Suppressor macrophage treated with lipopolysaccharide for 4 hours (primary cell): Measurements from ENCODE around the gene TUBGCP2.

ENCODE experiments used
- DNase-seq: peaks from one replicate; pipeline ENCODE4 v3.0.0-alpha.2; 2020

The TUBGCP2 gene

GRCh38 chr10:133262696-133263095, 46.0 kb downstream of the TUBGCP2 start:
- DNase-seq: no peak

- DNase-seq: peak; percentile 84
Measured at GRCh38 chr10:133261726-133262325, 46.8 kb downstream of the TUBGCP2 start.

DNA sequence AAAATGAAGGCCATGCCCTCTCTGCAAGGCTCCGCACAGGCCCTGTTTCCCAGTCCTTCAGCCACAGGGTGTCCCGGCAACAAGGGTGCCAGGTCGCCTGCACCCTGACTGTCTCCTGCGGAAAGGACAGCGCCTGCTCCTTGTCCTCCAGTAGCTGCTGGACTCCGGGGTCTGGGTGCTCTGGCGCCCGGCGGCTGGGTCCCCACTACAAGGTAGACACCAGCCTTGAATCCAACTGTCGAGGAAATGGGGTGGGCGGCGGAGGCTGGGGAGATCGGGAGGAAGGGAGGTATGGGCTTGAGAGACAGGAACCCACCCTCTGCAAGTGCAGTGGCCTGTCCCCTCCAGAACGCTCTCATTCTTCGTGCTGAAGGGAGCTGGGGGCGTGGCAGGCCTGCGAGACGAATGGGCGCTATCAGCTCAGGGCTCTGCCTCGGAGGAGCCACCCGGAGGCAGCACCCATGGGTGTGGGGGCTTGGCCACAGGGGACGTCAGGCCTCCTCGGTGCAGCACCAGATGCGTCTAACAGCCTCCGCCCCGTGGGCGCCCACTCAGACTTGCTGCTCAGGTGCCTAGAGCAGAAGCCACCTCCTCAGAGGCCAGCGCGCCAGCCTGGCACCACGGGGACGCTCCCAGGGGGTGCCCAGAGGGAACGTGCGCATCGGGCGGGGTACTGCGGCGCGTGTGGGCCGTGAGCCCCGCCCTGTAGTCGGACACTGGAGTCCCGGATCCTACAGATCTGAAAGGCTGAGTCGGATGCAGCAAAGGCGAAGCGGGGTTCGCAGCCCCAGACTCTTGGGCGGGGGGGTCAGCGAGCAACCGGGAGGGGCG, 47.6 kb downstream of the TUBGCP2 start:
- DNase-seq: peak; percentile 64

DNA sequence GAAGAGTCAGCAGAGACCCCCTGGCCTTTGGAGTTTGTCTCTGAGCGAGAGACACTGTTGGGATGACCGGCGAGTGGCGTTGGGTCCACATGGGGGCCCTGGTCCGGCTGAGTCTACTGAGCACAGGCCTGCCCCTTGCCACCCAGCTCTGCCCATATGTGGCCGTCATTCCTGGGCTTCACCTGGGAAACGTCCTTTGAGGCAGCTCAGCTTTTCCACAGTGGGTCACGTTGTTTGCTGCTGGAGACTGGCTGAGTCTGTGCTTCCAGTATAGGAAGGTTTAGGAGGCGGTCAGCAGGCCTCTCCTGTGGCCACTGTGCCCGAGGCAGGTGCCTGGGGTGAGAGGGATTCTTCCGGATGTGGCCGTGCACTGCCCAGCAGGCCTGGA, 49.1 kb downstream of the TUBGCP2 start:
- DNase-seq: no peak

- peak; percentile 99 for DNase-seq
Measured at GRCh38 chr10:133258818-133259601, 49.7 kb downstream of the TUBGCP2 start.

- DNase-seq: no peak
Measured at GRCh38 chr10:133258066-133258817, 50.4 kb downstream of the TUBGCP2 start.

- peak; percentile 69 for DNase-seq
Measured at GRCh38 chr10:133257489-133258065, 51.1 kb downstream of the TUBGCP2 start.

- no peak for DNase-seq
Measured at GRCh38 chr10:133255323-133255722, 53.3 kb downstream of the TUBGCP2 start.

- no peak for DNase-seq
Measured at GRCh38 chr10:133254421-133255120, 54.1 kb downstream of the TUBGCP2 start.

- DNase-seq: peak; percentile 58
Measured at GRCh38 chr10:133253361-133253955, 55.2 kb downstream of the TUBGCP2 start.

DNA sequence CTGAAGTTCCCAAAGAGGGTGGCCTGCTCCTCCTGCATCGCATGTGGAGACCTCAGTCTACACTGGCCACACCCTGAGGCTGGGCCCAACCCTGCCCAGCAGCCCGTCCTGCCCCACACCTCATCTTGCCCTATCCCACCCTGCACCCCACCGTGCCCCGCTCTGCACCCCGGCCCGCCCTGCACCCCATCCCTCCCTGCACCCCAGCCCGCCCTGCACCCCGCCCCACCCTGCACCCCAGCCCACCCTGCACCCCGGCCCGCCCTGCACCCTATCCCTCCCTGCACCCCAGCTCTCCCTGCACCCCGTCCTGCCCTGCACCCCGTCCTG, 56.5 kb downstream of the TUBGCP2 start:
- no peak for DNase-seq

GRCh38 chr10:133251388-133252222, 57.1 kb downstream of the TUBGCP2 start:
- no peak for DNase-seq

GRCh38 chr10:133249975-133250754, 58.5 kb downstream of the TUBGCP2 start:
- DNase-seq: no peak

- no peak for DNase-seq
Measured at GRCh38 chr10:133249094-133249780, 59.4 kb downstream of the TUBGCP2 start.

DNA sequence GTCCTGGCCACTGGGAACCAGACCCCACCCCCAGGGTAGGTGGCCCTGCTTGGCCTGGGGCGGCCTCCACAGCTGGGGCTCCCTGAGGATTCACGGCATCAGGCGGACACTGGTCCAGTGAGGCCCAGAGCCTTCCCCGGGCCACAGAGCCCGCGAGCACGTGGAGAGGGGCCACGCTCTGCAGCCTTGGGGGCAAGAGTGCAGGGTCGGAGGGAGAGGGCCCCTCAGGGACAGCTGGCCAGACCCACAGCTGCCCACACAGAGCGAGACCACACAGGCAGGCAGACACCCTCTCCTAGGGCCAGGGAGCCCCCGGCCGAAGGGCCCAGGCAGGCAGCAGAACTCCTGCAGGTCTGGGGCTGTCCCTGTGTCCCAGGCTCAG, 60.3 kb downstream of the TUBGCP2 start:
- DNase-seq: no peak

- no peak for DNase-seq
Measured at GRCh38 chr10:133247681-133248333, 60.9 kb downstream of the TUBGCP2 start.

- DNase-seq: no peak
Measured at GRCh38 chr10:133246236-133246626, 62.4 kb downstream of the TUBGCP2 start.

- no peak for DNase-seq
Measured at GRCh38 chr10:133245439-133246235, 63.0 kb downstream of the TUBGCP2 start.
